Measurements from ENCODE around the gene TMEM150A. TPM values are rescaled to one million over a fixed set of nuclear protein-coding genes. Genes with fewer than 3 reads are reported as not detected.

The TMEM150A gene
- total RNA-seq, 1 donor: 20.6 TPM

DNA sequence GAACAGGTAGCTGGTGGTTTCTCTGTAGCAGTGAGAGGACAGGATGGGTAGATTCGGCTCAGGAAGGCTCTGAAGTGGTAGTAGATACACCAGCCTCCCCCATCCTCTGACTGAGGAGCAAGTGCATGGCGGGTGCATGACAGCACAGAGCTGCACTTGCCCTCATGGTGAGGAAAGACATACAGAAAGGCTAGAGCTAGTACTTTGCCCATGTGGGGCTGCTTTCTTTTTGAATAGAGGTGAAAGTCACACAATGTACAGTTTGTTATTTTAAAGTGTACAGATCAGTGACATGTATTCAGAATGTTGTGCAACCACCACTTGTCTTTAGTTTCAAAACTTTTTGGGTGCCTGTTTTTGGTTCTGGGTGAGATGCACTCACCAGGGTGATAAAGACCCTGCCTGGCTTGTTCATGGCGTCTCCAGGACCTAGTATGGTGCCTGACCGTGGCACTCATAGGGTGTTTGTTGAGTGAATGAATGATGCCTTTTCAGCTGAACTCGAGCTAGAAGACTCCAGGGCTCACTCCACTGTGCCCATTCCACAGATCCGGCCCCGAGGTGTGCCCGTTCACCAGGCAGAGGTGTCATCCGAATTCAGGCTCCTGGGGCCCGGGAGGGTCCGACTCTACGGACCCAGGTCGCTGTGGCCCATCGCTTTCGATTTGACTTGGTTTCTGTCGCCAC lies 18.7 kb downstream of the TMEM150A start:
- no peaks in the 10 kb centered on the region for H3K36me3 ChIP-seq (ENCODE audit: insufficient read depth, low read length)
- H2AFZ ChIP-seq (ENCODE audit: low read length): peak overlapping the region; percentile 78
- peaks cover 3% of the 10 kb centered on the region for H3K27me3 ChIP-seq (ENCODE audit: insufficient read depth, low read length)
- peaks cover 20% of the 10 kb centered on the region for H3K4me1 ChIP-seq (ENCODE audit: insufficient read depth, low read length)
- H3K27ac ChIP-seq (ENCODE audit: low read depth, low read length): no peak overlapping the region
- H3K4me3 ChIP-seq (ENCODE audit: insufficient read depth, low read length): peak overlapping the region; percentile 67
- TF ChIP-seq, protein P1, sequence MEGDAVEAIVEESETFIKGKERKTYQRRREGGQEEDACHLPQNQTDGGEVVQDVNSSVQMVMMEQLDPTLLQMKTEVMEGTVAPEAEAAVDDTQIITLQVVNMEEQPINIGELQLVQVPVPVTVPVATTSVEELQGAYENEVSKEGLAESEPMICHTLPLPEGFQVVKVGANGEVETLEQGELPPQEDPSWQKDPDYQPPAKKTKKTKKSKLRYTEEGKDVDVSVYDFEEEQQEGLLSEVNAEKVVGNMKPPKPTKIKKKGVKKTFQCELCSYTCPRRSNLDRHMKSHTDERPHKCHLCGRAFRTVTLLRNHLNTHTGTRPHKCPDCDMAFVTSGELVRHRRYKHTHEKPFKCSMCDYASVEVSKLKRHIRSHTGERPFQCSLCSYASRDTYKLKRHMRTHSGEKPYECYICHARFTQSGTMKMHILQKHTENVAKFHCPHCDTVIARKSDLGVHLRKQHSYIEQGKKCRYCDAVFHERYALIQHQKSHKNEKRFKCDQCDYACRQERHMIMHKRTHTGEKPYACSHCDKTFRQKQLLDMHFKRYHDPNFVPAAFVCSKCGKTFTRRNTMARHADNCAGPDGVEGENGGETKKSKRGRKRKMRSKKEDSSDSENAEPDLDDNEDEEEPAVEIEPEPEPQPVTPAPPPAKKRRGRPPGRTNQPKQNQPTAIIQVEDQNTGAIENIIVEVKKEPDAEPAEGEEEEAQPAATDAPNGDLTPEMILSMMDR (IDR thresholded peaks at IDR 0.05; ENCODE audit: extremely low read depth, low read depth, low read length): no peak
- H3K79me2 ChIP-seq (ENCODE audit: insufficient read depth, low read length): peaks cover 15% of the 10 kb centered on the region
- H3K4me2 ChIP-seq (ENCODE audit: insufficient read depth, low read length): peak overlapping the region; percentile 78
- H3K9me3 ChIP-seq (ENCODE audit: low read depth, low read length): no peaks in the 10 kb centered on the region
- no peaks in the 10 kb centered on the region for H4K20me1 ChIP-seq (ENCODE audit: insufficient read depth, low read length)
- peak; percentile 85 for DNase-seq (ENCODE audit: insufficient read length, low spot score, missing footprints)

DNA sequence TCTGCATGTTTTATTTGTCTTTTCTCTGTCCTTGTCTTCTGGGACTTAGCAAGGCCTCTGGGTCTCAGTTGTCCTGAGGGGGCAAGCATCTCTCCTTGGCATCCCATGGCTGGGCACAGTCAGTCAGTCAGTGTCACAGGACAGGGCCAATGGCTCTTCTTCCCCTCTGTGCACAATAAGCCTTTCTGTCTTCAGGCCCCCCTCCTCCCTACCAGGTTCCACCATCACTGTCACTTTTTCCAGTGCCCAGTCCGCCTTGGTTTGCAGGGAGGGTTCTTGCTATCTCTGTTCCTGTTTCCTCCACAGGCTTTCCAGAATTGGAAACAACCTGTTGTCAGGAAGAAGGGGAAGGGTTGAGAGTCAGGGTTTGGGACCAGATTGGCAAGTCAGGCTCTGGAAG lies 20.0 kb downstream of the TMEM150A start:
- Histone ChIP-seq H3K4me1 (ENCODE audit: insufficient read depth, low read length) (peaks cover 20% of the 10 kb centered on the region), H3K9me3 (ENCODE audit: low read depth, low read length) (no peaks in the 10 kb centered on the region), H3K27ac (ENCODE audit: low read depth, low read length) (no peak overlapping the region), H3K27me3 (ENCODE audit: insufficient read depth, low read length) (peaks cover 3% of the 10 kb centered on the region), H3K79me2 (ENCODE audit: insufficient read depth, low read length) (peaks cover 7% of the 10 kb centered on the region), H3K4me2 (ENCODE audit: insufficient read depth, low read length) (no peak overlapping the region), H3K4me3 (ENCODE audit: insufficient read depth, low read length) (no peak overlapping the region), H2AFZ (ENCODE audit: low read length) (no peak overlapping the region), H3K36me3 (ENCODE audit: insufficient read depth, low read length) (no peaks in the 10 kb centered on the region), H4K20me1 (ENCODE audit: insufficient read depth, low read length) (no peaks in the 10 kb centered on the region)
- peak; percentile 56 for DNase-seq (ENCODE audit: insufficient read length, low spot score, missing footprints)
- TF ChIP-seq, protein P1 (IDR thresholded peaks at IDR 0.05; ENCODE audit: extremely low read depth, low read depth, low read length): no peak

DNA sequence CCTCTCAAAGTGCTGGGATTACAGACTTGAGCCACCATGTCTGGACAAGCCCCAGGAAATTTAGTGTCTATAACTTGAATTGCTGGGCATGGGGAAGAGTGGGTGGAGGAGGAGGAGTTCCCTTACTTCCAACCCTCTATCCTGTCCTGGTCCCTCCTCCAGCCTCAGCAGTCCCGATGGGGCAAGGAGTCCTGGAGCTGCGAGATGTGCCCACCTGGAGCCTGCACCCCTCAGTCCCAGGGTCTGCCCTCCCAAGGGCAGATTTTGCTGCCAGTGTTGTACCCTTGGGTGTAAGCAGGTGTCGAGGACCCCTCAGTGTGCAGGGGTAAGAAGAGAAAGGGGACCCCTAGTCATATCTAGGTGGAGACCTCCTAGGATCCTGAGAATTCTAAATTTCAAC lies 22.3 kb downstream of the TMEM150A start:
- H3K4me2 ChIP-seq (ENCODE audit: insufficient read depth, low read length): no peak overlapping the region
- no peak overlapping the region for H3K4me3 ChIP-seq (ENCODE audit: insufficient read depth, low read length)
- H3K36me3 ChIP-seq (ENCODE audit: insufficient read depth, low read length): no peaks in the 10 kb centered on the region
- peaks cover 10% of the 10 kb centered on the region for H3K4me1 ChIP-seq (ENCODE audit: insufficient read depth, low read length)
- no peaks in the 10 kb centered on the region for H3K9me3 ChIP-seq (ENCODE audit: low read depth, low read length)
- H2AFZ ChIP-seq (ENCODE audit: low read length): no peak overlapping the region
- H3K27me3 ChIP-seq (ENCODE audit: insufficient read depth, low read length): peaks cover 3% of the 10 kb centered on the region
- DNase-seq (ENCODE audit: insufficient read length, low spot score, missing footprints): peak; percentile 74
- no peaks in the 10 kb centered on the region for H4K20me1 ChIP-seq (ENCODE audit: insufficient read depth, low read length)
- H3K79me2 ChIP-seq (ENCODE audit: insufficient read depth, low read length): peaks cover under 1% of the 10 kb centered on the region
- H3K27ac ChIP-seq (ENCODE audit: low read depth, low read length): no peak overlapping the region
- TF ChIP-seq, protein P1 (IDR thresholded peaks at IDR 0.05; ENCODE audit: extremely low read depth, low read depth, low read length): no peak

DNA sequence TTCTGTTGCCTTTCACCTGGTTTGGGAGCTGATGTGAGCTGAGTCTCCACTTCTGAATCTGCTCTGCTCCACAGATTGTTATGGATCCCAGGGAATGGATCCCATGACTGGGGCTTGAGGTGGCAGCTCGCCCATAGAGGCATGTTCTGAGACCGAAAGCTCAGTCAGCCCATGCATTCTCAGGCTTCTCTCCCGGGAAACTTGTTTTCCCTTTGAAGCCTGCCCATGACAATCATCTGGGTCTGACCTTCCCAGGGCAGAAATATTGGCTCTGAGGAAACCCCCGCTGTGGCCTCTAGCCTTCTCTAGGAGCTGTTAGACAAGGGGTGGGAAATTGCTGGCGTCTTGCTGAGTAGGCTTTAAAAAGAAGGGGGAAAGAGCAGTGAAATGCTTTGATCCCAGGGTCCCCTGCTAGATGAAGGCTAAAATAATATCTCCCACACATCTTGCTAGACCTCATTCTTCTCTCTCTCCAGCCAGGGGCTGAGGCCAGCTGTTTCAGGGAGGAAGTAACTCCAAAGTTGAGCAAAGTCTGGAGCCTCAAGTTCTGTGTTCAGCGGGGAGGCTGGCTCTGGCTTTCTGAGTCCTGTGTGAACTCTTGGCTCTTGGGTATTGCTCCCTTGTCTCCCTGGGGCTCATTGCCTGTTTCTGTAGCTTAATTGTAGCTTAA lies 23.1 kb downstream of the TMEM150A start:
- TF ChIP-seq, protein P1 (IDR thresholded peaks at IDR 0.05; ENCODE audit: extremely low read depth, low read depth, low read length): no peak
- peak; percentile 72 for DNase-seq (ENCODE audit: insufficient read length, low spot score, missing footprints)
- Histone ChIP-seq H3K36me3 (ENCODE audit: insufficient read depth, low read length) (no peaks in the 10 kb centered on the region), H2AFZ (ENCODE audit: low read length) (peak overlapping the region; percentile 18), H4K20me1 (ENCODE audit: insufficient read depth, low read length) (no peaks in the 10 kb centered on the region), H3K4me2 (ENCODE audit: insufficient read depth, low read length) (no peak overlapping the region), H3K79me2 (ENCODE audit: insufficient read depth, low read length) (no peaks in the 10 kb centered on the region), H3K4me3 (ENCODE audit: insufficient read depth, low read length) (no peak overlapping the region), H3K27me3 (ENCODE audit: insufficient read depth, low read length) (peaks cover 3% of the 10 kb centered on the region), H3K4me1 (ENCODE audit: insufficient read depth, low read length) (peaks cover 3% of the 10 kb centered on the region), H3K27ac (ENCODE audit: low read depth, low read length) (no peak overlapping the region), H3K9me3 (ENCODE audit: low read depth, low read length) (no peaks in the 10 kb centered on the region)

Data from osteoblast (primary cell).